Activated CD8-positive, alpha-beta T cell treated with anti-CD3 and anti-CD28 coated beads for 36 hours (primary cell): Measurements from ENCODE around the gene SPTBN1. TPM values are rescaled to one million over a fixed set of nuclear protein-coding genes. Genes with fewer than 3 reads are reported as not detected.

ENCODE experiments used
- ATAC-seq: fragments of 200-7000 bp; cut with Tn5 transposase; one replicate; pipeline ENCODE4 v1.10.0; 2021; ENCODE audit warnings: mild to moderate bottlenecking, moderate library complexity
- CTCF ChIA-PET: fragments of 350-600 bp; sonication (Branson Sonifier 250); formaldehyde crosslinking; loops from one replicate; lab custom pipeline; 2021; ENCODE audit warnings: antibody characterized with exemption; lab: Charles Lee
- POLR2A ChIA-PET: fragments of 350-600 bp; sonication (Branson Sonifier 250); formaldehyde crosslinking; loops from one replicate; lab custom pipeline; 2021; ENCODE audit warnings: antibody characterized with exemption; lab: Charles Lee
- DNase-seq: peaks from one replicate; pipeline ENCODE4 v3.0.0-alpha.2; 2020
- H3K27ac Mint-ChIP-seq: one replicate; pipeline ENCODE4 v1.8.0; 2021; ENCODE audit warnings: mild to moderate bottlenecking, mixed read lengths
- H3K27me3 Mint-ChIP-seq: one replicate; pipeline ENCODE4 v1.8.0; 2021; ENCODE audit warnings: mixed read lengths
- H3K36me3 Mint-ChIP-seq: one replicate; pipeline ENCODE4 v1.8.0; 2021; ENCODE audit warnings: low read depth, mixed read lengths
- H3K4me1 Mint-ChIP-seq: one replicate; pipeline ENCODE4 v1.8.0; 2021; ENCODE audit warnings: low read depth, mixed read lengths
- H3K4me3 Mint-ChIP-seq: one replicate; pipeline ENCODE4 v1.8.0; 2021; ENCODE audit warnings: mild to moderate bottlenecking, moderate library complexity, mixed read lengths
- H3K9me3 Mint-ChIP-seq: one replicate; pipeline ENCODE4 v1.8.0; 2021; ENCODE audit warnings: mixed read lengths
- intact Hi-C: fragments of 100-400 bp; cut with micrococcal nuclease; formaldehyde crosslinking; loops from one replicate; pipeline ENCODE4 v1.10.0; 2022
- total RNA-seq, 2 experiments: library from RNA; stranded (reverse); gene quantifications; one replicate each; pipeline ENCODE4 v1.2.3, GENCODE V29; 2021
- TF ChIP-seq, protein P1 (sequence below): fragments of 200-600 bp; IDR thresholded peaks from one replicate; pipeline ENCODE4 v1.8.0; 2022; ENCODE audit warnings: antibody characterized with exemption, mild to moderate bottlenecking

The SPTBN1 gene
- total RNA-seq, 2 experiments from 2014 or later = 91.8 to 91.9 TPM

DNA sequence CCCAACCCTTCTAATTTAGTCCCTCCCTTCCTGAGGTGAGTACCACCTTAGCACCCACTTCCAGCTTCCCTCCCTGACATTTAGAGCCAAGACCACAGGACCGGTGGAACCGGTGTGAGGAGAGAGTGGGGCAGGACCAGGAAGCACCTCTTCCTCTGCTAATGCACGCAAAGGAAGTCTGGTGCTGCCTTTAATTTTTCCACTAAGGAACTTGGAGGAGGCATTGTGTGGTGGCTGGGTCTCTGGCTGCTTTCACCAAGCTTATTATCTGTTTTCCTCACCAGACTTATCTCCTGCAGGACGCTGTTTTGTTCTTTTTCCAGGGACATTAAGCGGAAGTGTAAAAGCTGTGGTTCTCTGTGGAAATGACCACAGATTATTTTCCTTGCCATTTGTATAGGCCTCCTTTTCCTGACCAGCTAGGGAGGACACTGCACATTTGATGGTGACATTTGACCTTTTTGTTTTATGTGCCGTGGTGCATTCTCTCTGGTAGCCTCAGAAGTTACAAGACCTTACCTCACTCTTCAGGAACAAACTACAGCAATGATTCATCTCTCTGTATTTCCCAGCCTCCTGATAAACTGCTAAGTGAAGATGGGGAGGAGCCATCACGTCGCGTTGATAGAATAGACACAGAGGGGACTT, 39.8 kb upstream of the SPTBN1 start:
- Mint-ChIP-seq H3K27ac (no peak overlapping the region), H3K36me3 (no peaks in the 10 kb centered on the region), H3K9me3 (no peaks in the 10 kb centered on the region), H3K27me3 (peaks cover 8% of the 10 kb centered on the region), H3K4me3 (no peak overlapping the region), H3K4me1 (no peaks in the 10 kb centered on the region)
- intact Hi-C loops = no loop called here
- ChIA-PET POLR2A (no interaction called here), CTCF (no interaction called here)
- no peak for ATAC-seq
- TF ChIP-seq, protein P1, sequence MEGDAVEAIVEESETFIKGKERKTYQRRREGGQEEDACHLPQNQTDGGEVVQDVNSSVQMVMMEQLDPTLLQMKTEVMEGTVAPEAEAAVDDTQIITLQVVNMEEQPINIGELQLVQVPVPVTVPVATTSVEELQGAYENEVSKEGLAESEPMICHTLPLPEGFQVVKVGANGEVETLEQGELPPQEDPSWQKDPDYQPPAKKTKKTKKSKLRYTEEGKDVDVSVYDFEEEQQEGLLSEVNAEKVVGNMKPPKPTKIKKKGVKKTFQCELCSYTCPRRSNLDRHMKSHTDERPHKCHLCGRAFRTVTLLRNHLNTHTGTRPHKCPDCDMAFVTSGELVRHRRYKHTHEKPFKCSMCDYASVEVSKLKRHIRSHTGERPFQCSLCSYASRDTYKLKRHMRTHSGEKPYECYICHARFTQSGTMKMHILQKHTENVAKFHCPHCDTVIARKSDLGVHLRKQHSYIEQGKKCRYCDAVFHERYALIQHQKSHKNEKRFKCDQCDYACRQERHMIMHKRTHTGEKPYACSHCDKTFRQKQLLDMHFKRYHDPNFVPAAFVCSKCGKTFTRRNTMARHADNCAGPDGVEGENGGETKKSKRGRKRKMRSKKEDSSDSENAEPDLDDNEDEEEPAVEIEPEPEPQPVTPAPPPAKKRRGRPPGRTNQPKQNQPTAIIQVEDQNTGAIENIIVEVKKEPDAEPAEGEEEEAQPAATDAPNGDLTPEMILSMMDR = no peak
- DNase-seq = no peak

DNA sequence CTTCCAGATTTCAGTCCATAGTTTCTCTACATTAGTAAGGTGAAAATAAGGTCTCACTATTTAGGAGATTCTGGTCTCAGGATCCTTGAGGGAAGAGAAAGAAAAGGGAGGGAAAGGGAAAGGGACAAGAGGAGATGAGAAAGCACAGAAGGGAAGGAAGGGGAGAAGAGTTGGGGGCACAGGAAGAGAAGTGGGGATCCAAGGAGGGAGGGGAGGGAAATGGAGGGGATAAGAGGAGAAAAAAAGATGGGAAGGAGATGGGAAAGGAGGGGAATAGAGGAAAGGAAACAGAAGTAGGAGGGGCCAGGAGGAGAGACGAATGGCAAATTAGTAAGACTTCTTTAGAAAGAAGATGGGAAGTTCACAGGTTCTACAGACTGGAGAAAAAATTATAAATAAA, 39.2 kb upstream of the SPTBN1 start:
- no peaks in the 10 kb centered on the region for H3K36me3 Mint-ChIP-seq
- H3K9me3 Mint-ChIP-seq = no peaks in the 10 kb centered on the region
- DNase-seq (no peak), ATAC-seq (no peak)
- H3K4me3 Mint-ChIP-seq = no peak overlapping the region
- ChIA-PET POLR2A (no interaction called here), CTCF (no interaction called here)
- H3K4me1 Mint-ChIP-seq = peaks cover 4% of the 10 kb centered on the region
- H3K27me3 Mint-ChIP-seq = peaks cover 8% of the 10 kb centered on the region
- H3K27ac Mint-ChIP-seq = no peak overlapping the region
- TF ChIP-seq, protein P1 = no peak
- intact Hi-C loops = no loop called here

DNA sequence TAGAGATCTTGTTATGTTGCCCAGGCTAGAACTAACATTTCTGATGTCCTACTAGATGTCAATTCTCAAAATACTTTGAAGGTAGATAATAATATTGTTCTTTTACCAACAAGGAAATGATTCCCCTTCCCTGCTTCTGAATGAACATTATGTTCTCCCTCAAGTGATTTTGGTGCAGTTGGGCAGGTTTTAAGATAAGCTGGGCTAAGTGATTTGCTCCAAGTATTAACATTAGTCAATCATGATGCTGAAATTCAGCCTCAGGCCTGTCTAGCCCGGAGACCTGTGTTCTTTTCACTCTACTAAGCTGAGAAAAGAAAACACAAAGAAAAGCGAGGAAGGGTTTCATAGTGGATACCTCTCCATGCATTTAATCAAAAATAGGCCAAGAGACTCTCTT, 38.5 kb upstream of the SPTBN1 start:
- no peak for DNase-seq
- Mint-ChIP-seq H3K36me3 (peaks cover 3% of the 10 kb centered on the region), H3K4me3 (no peak overlapping the region), H3K9me3 (peaks cover 4% of the 10 kb centered on the region), H3K4me1 (peaks cover 10% of the 10 kb centered on the region), H3K27me3 (peaks cover 8% of the 10 kb centered on the region), H3K27ac (no peak overlapping the region)
- TF ChIP-seq, protein P1 = no peak
- intact Hi-C loops = no loop called here
- CTCF ChIA-PET = no interaction called here
- ATAC-seq = no peak
- POLR2A ChIA-PET = interaction anchor here (0.6 kb wide), 1 partner anchor 49 kb away, joined by 3 read pairs; no protein-coding TSS in a partner anchor

DNA sequence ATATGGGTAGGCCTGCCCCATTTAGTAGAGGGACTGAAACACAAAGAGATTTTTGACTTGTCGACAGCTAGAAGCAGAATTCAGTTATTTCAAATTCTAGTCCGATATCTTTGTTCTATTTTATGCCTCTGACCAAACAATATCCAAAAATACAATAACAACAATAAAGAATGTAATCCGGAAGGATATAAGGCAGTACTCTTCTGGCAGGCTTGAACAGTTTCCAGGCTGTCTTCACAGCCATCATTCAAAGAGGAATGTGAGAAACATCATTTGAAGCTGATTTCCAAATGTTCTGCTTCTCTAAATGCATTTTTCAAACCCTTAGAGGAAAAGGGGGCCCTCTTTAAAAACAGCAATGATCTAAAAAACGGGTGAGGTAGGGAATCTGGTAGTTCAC, 36.7 kb upstream of the SPTBN1 start:
- ChIA-PET CTCF (no interaction called here), POLR2A (no interaction called here)
- DNase-seq (no peak), ATAC-seq (no peak)
- intact Hi-C loops = no loop called here
- TF ChIP-seq, protein P1 = no peak
- peaks cover 15% of the 10 kb centered on the region for H3K4me1 Mint-ChIP-seq
- H3K4me3 Mint-ChIP-seq = no peak overlapping the region
- peaks cover 7% of the 10 kb centered on the region for H3K9me3 Mint-ChIP-seq
- H3K36me3 Mint-ChIP-seq = peaks cover 3% of the 10 kb centered on the region
- H3K27me3 Mint-ChIP-seq = peaks cover 8% of the 10 kb centered on the region
- H3K27ac Mint-ChIP-seq = no peak overlapping the region

DNA sequence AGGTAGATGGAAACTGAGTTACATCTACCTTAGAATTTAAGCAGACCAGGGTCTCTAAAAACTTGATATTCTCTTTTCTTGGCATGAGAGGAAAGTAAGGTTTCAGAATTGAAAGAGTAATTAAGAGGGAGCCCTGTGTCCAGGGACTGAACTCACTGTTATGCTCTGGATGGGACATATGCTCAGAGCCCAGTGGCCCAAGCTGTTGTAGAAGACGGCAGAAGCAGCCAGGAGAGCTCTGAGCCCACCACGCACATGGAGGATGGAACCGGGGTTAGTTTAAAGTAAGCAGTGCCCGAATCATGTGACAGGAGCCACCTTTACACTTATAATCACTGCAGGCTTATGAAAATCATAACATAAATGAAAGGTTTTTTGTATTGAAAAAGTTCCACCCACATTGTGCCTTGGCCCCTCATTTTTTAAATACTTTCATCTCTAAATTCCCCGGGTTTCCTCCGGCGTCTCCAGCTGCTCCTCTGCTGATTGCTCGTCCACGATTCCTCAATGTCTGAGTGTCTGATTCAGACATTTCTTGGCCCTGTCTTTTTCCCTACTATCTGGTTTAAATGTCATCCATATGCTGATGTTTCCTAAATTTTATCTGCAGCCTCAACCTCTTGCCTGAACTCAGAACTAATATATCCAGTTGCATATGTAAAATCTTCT, 36.1 kb upstream of the SPTBN1 start:
- no peak overlapping the region for H3K4me3 Mint-ChIP-seq
- DNase-seq (no peak), ATAC-seq (no peak)
- peaks cover 7% of the 10 kb centered on the region for H3K27me3 Mint-ChIP-seq
- intact Hi-C loops = no loop called here
- peaks cover 7% of the 10 kb centered on the region for H3K9me3 Mint-ChIP-seq
- POLR2A ChIA-PET = no interaction called here
- H3K4me1 Mint-ChIP-seq = peaks cover 15% of the 10 kb centered on the region
- TF ChIP-seq, protein P1 = no peak
- CTCF ChIA-PET = no interaction called here
- H3K36me3 Mint-ChIP-seq = peaks cover 3% of the 10 kb centered on the region
- H3K27ac Mint-ChIP-seq = no peak overlapping the region
